ENCODE results near the gene RSRP1. TPM values are rescaled to one million over a fixed set of nuclear protein-coding genes. Genes with fewer than 3 reads are reported as not detected.

RSRP1 gene
- total and polyA plus RNA-seq, 2 donors (not counting 3 experiments of a cell fraction or from before 2014, with no cell fraction given): 50.5 to 99.4 TPM

DNA sequence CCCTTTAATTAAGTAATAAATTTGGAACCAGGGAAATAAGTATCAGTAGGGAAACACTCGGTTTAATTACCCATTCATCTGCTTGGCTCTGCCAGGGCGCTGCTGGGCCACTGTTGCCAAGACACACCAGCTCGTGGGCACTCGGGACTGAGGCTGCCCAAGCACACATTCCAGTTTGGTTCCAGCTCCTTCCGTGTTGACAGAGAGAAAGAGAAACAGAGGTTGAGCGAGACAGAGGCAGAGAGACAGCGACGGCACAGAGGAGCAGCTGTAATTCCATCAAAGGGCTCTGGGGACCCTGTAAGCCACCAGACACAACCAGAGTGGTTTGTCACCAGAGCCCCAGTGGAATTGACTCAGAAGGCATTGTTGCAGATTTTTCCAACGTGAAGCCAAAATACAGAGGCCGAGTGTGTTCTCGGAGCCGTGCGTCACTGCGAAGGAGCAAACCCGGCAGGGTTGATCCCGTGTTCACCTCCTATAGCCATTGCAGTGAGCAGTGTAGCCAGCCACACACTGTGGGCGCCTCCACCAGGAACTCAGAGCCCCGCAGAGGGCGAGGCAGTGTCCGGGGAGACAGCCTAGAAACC, 48.5 kb downstream of the RSRP1 start:
- Histone ChIP-seq H3K9me3 (replicated peaks; ENCODE audit: control insufficient read depth, insufficient read depth, low read length) (no peaks in the 10 kb centered on the region), H3K79me2 (ENCODE audit: control insufficient read depth, insufficient read depth, low read length) (no peaks in the 10 kb centered on the region), H3K4me3 (replicated peaks in 1 of 3; ENCODE audit: insufficient read depth in 1 of 3, low read depth in 1 of 3, low read length in 3 of 3) (no peak overlapping the region), H3K9me1 (replicated peaks; ENCODE audit: control insufficient read depth, extremely low read depth, insufficient read depth, low read length) (no peaks in the 10 kb centered on the region), H3K4me2 (ENCODE audit: insufficient read depth, low read length) (no peak overlapping the region), H3K9ac (replicated peaks; ENCODE audit: extremely low read depth, insufficient read depth, low read length) (no peak overlapping the region), H2AFZ (ENCODE audit: low read depth, low read length) (no peak overlapping the region), H3K27me3 (ENCODE audit: control insufficient read depth in 2 of 2, insufficient read depth in 2 of 2, low read length in 2 of 2) (peaks cover 7 to 8% of the 10 kb centered on the region in 2 experiments), H4K20me1 (replicated peaks; ENCODE audit: control insufficient read depth, extremely low read depth, insufficient read depth, low read length) (no peaks in the 10 kb centered on the region), H3K4me1 (ENCODE audit: control insufficient read depth, extremely low read depth, insufficient read depth, low read length) (no peaks in the 10 kb centered on the region), H3K27ac (ENCODE audit: insufficient read depth, low read depth, low read length) (no peak overlapping the region), H3K36me3 (ENCODE audit: control insufficient read depth in 2 of 2, extremely low read depth in 1 of 2, insufficient read depth in 2 of 2, low read length in 2 of 2) (no peaks in the 10 kb centered on the region)
- FAIRE-seq: no peak
- dilution Hi-C loops (cut with MboI; ENCODE audit: extremely low pct_ligation_motif_present, low sequenced_read_pairs): no loop called here
- CTCF ChIA-PET: interaction anchor here (1.3 kb wide), 1 partner anchor 50 kb away, joined by 3 read pairs; no protein-coding TSS in a partner anchor
- no peak for DNase-seq (ENCODE audit: low read depth, low spot score)
- TF ChIP-seq POLR2A (IDR thresholded peaks at IDR 0.05; ENCODE audit: low read depth, low read length) (no peak), GATA2 (IDR thresholded peaks at IDR 0.05; ENCODE audit: insufficient read depth, insufficient read length, low read depth, low read length) (no peak), JUN (IDR thresholded peaks at IDR 0.05; ENCODE audit: borderline replicate concordance, insufficient read depth, insufficient read length, low read depth) (no peak), MYC (IDR thresholded peaks at IDR 0.05; ENCODE audit: low read depth, low read length) (no peak), FOS (IDR thresholded peaks at IDR 0.05; ENCODE audit: borderline replicate concordance, insufficient read depth, low read length) (no peak), EZH2 (IDR thresholded peaks at IDR 0.05; ENCODE audit: borderline replicate concordance, low read depth, low read length, severe bottlenecking) (no peak), POLR2AphosphoS5 (IDR thresholded peaks at IDR 0.05; ENCODE audit: insufficient read depth, low read depth, low read length) (no peak)
- TF ChIP-seq, protein P1, sequence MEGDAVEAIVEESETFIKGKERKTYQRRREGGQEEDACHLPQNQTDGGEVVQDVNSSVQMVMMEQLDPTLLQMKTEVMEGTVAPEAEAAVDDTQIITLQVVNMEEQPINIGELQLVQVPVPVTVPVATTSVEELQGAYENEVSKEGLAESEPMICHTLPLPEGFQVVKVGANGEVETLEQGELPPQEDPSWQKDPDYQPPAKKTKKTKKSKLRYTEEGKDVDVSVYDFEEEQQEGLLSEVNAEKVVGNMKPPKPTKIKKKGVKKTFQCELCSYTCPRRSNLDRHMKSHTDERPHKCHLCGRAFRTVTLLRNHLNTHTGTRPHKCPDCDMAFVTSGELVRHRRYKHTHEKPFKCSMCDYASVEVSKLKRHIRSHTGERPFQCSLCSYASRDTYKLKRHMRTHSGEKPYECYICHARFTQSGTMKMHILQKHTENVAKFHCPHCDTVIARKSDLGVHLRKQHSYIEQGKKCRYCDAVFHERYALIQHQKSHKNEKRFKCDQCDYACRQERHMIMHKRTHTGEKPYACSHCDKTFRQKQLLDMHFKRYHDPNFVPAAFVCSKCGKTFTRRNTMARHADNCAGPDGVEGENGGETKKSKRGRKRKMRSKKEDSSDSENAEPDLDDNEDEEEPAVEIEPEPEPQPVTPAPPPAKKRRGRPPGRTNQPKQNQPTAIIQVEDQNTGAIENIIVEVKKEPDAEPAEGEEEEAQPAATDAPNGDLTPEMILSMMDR (IDR thresholded peaks at IDR 0.05; ENCODE audit: extremely low read depth in 1 of 2, insufficient read depth in 1 of 2, low read depth in 1 of 2, low read length in 2 of 2): no peak
- TF ChIP-seq, protein P2, sequence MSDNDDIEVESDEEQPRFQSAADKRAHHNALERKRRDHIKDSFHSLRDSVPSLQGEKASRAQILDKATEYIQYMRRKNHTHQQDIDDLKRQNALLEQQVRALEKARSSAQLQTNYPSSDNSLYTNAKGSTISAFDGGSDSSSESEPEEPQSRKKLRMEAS (IDR thresholded peaks at IDR 0.05; ENCODE audit: insufficient read depth, insufficient read length): no peak
- no TSS peak for BruUV-seq (replicated peaks)
- intact Hi-C loops (cut with micrococcal nuclease): no loop called here
- POLR2A ChIA-PET: no interaction called here

Measured in endothelial cell of umbilical vein (primary cell).